ENCODE measurements around the gene RAPGEF6.

- TF ChIP-seq POLR2A (IDR thresholded peaks at IDR 0.05), result no peak
- TF ChIP-seq, protein P1, sequence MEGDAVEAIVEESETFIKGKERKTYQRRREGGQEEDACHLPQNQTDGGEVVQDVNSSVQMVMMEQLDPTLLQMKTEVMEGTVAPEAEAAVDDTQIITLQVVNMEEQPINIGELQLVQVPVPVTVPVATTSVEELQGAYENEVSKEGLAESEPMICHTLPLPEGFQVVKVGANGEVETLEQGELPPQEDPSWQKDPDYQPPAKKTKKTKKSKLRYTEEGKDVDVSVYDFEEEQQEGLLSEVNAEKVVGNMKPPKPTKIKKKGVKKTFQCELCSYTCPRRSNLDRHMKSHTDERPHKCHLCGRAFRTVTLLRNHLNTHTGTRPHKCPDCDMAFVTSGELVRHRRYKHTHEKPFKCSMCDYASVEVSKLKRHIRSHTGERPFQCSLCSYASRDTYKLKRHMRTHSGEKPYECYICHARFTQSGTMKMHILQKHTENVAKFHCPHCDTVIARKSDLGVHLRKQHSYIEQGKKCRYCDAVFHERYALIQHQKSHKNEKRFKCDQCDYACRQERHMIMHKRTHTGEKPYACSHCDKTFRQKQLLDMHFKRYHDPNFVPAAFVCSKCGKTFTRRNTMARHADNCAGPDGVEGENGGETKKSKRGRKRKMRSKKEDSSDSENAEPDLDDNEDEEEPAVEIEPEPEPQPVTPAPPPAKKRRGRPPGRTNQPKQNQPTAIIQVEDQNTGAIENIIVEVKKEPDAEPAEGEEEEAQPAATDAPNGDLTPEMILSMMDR (IDR thresholded peaks at IDR 0.05), result no peak
These were observed 242.4 kb downstream of the RAPGEF6 start for GRCh38 chr5:131392466-131393095.

Measured in right lobe of liver (tissue), 4 donors.